Osteocyte (in vitro differentiated cells): ENCODE data around the gene RAD18. TPM values are rescaled to one million over a fixed set of nuclear protein-coding genes. Genes with fewer than 3 reads are reported as not detected.
A peak's percentile ranks its signal among the peaks of the same experiment; 100 is the strongest.

Source experiments
- DNase-seq: peaks from one replicate; pipeline ENCODE4 v3.0.0; 2021; ENCODE audit warnings: mixed read lengths; ENCODE audit not compliant: unreplicated experiment; ENCODE audit errors: extremely low spot score
- H3K27ac Mint-ChIP-seq: one replicate; pipeline ENCODE4 v1.8.0; 2021; ENCODE audit warnings: mild to moderate bottlenecking, mixed read lengths; ENCODE audit not compliant: unreplicated experiment
- H3K27me3 Mint-ChIP-seq: one replicate; pipeline ENCODE4 v1.8.0; 2021; ENCODE audit warnings: mixed read lengths; ENCODE audit not compliant: unreplicated experiment
- H3K36me3 Mint-ChIP-seq: one replicate; pipeline ENCODE4 v1.8.0; 2021; ENCODE audit warnings: mixed read lengths; ENCODE audit not compliant: unreplicated experiment
- H3K4me1 Mint-ChIP-seq: one replicate; pipeline ENCODE4 v1.8.0; 2021; ENCODE audit warnings: mixed read lengths; ENCODE audit not compliant: unreplicated experiment
- H3K4me3 Mint-ChIP-seq: one replicate; pipeline ENCODE4 v1.8.0; 2021; ENCODE audit warnings: mild to moderate bottlenecking, moderate library complexity, mixed read lengths; ENCODE audit not compliant: unreplicated experiment
- H3K9me3 Mint-ChIP-seq: one replicate; pipeline ENCODE4 v1.8.0; 2021; ENCODE audit warnings: mixed read lengths; ENCODE audit not compliant: unreplicated experiment
- CTCF ChIP-seq: fragments of 200-600 bp; sonication (generic); IDR thresholded peaks from 2 replicates; pipeline ENCODE4 v1.5.0; 2021; ENCODE audit warnings: antibody characterized with exemption, mild to moderate bottlenecking, moderate library complexity
- total RNA-seq: library from RNA; stranded (reverse); gene quantifications from 2 replicates; pipeline ENCODE4 v1.2.1, GENCODE V29; 2021

RAD18 gene
- total RNA-seq, 1 donor from 2014 or later, result 18.6 TPM

- no peak for DNase-seq
- peaks cover 12% of the 10 kb centered on the region for H3K27me3 Mint-ChIP-seq
- H3K36me3 Mint-ChIP-seq, result no peaks in the 10 kb centered on the region
- no peak overlapping the region for H3K4me3 Mint-ChIP-seq
- no peak for TF ChIP-seq CTCF
- H3K4me1 Mint-ChIP-seq, result peaks cover 3% of the 10 kb centered on the region
- peaks cover 3% of the 10 kb centered on the region for H3K9me3 Mint-ChIP-seq
- H3K27ac Mint-ChIP-seq, result no peak overlapping the region
Measured at GRCh38 chr3:8975081-8976020, 12.1 kb upstream of the RAD18 start.

- Mint-ChIP-seq H3K9me3 (peaks cover 3% of the 10 kb centered on the region), H3K4me3 (no peak overlapping the region), H3K27me3 (peaks cover 5% of the 10 kb centered on the region), H3K27ac (no peak overlapping the region), H3K36me3 (no peaks in the 10 kb centered on the region), H3K4me1 (peaks cover 3% of the 10 kb centered on the region)
- no peak for DNase-seq
- TF ChIP-seq CTCF, result no peak
Measured at GRCh38 chr3:8974458-8974857, 11.2 kb upstream of the RAD18 start.

DNA sequence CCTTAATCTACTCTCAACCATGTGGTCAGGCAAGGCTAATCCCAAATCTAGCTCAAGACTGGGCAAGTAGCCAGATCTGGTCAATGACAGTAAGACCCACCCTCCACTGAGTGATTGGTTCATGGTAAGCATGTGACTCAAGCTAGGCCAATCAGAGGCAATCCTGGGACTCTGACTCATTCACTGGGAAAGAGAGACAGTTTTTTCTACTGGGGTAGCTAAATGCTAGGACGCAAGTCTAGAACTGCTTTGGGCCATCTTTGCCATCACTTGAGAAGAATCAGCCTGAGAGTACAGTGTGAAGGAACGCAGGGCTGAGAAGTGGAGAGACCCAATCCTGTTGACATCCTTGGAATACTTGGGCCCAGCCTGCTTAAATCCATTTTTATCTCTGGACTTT lies 9.4 kb upstream of the RAD18 start:
- Mint-ChIP-seq H3K27me3 (no peaks in the 10 kb centered on the region), H3K4me3 (no peak overlapping the region), H3K36me3 (no peaks in the 10 kb centered on the region), H3K27ac (no peak overlapping the region), H3K9me3 (no peaks in the 10 kb centered on the region), H3K4me1 (peaks cover 3% of the 10 kb centered on the region)
- DNase-seq, result no peak
- no peak for TF ChIP-seq CTCF

DNA sequence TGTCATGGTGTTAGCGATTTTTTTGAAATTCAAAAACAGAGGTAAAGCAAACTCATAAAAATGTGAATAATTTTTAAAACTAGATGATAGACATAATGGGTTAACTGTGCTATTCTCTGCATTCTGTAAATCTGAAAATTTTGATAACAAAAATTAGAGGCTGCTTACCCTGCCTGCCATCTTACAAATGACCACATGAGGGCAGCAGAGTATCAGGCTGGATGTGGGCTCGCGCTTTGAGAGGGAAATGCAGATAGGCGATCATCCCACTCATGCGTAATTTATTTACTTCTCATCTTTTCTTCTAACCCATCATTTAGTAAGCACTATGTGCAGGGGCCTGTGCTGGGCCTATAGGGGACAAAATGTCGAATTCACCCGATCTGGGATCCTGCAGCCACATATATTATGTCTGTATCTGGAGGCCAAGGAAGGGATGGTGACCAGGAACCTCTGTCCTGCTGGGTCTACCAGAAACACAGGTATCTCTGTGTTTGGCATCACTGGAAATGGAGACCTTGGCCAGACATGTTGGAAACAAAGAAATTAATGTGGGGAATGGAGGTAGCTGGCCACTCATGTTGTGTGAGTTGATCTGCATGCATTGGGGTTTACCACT lies 7.8 kb upstream of the RAD18 start:
- Mint-ChIP-seq H3K27ac (no peak overlapping the region), H3K9me3 (no peaks in the 10 kb centered on the region)
- no peak for DNase-seq

More for the DNA sequence above, 7.8 kb upstream of the RAD18 start:
- Mint-ChIP-seq H3K4me1 (peaks cover 3% of the 10 kb centered on the region), H3K36me3 (no peaks in the 10 kb centered on the region), H3K27me3 (no peaks in the 10 kb centered on the region), H3K4me3 (no peak overlapping the region)
- peak; percentile 96 for TF ChIP-seq CTCF
